IMR-90 (cell line): ENCODE results near the gene ABCB4.

Experiments
- BHLHE40 ChIP-seq: fragments of 150-350 bp; IDR thresholded peaks from 2 replicates; pipeline ENCODE4 v1.6.1; 2016; ENCODE audit warnings: mild to moderate bottlenecking, low read depth, low read length
- CEBPB ChIP-seq: IDR thresholded peaks from 2 replicates; pipeline ENCODE4 v1.6.1; 2012; ENCODE audit warnings: low read depth, low read length, improper control_type of control experiment
- POLR2A ChIP-seq: IDR thresholded peaks from 2 replicates; pipeline ENCODE4 v1.6.1; 2012; ENCODE audit warnings: mild to moderate bottlenecking, low read depth, low read length
- RFX5 ChIP-seq: IDR thresholded peaks from 2 replicates; pipeline ENCODE4 v1.8.0; 2012; ENCODE audit warnings: low read depth, mild to moderate bottlenecking, low read length, moderate library complexity
- SMC3 ChIP-seq: fragments of 150-350 bp; IDR thresholded peaks from 2 replicates; pipeline ENCODE4 v1.6.1; 2016; ENCODE audit warnings: low read depth, mild to moderate bottlenecking, antibody characterized with exemption, low read length, moderate library complexity
- TF ChIP-seq, protein P1 (sequence below): fragments of 150-350 bp; IDR thresholded peaks from 2 replicates; pipeline ENCODE4 v1.6.1; 2017; ENCODE audit warnings: mild to moderate bottlenecking, antibody characterized with exemption, low read length, low read depth
- TF ChIP-seq, protein P2 (sequence below): conservative IDR thresholded peaks from 2 replicates; pipeline ENCODE4 v1.5.1; 2012; ENCODE audit warnings: mild to moderate bottlenecking, low read depth, low read length, improper control_type of control experiment

DNA sequence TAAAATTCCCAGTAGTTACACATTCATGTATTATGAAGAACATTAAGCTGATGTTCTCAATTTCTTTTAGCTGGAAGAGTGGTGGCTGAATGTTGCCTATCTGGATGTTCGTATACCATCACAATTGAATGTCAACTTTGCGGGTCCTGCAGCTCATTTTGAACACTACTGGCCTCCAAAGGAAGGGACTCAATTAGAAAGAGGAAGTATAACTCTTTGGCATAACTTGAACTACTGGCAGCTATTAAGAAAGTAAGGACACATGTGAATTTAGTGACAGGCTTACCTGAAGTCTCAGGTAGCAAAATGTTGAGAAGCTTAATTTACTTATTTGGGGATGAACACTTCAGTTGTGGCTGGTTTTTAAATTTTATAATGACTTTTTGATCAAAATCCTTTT is 114.2 kb downstream of the ABCB4 start:
- TF ChIP-seq, protein P1, sequence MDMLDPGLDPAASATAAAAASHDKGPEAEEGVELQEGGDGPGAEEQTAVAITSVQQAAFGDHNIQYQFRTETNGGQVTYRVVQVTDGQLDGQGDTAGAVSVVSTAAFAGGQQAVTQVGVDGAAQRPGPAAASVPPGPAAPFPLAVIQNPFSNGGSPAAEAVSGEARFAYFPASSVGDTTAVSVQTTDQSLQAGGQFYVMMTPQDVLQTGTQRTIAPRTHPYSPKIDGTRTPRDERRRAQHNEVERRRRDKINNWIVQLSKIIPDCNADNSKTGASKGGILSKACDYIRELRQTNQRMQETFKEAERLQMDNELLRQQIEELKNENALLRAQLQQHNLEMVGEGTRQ, result no peak
- TF ChIP-seq, protein P2, sequence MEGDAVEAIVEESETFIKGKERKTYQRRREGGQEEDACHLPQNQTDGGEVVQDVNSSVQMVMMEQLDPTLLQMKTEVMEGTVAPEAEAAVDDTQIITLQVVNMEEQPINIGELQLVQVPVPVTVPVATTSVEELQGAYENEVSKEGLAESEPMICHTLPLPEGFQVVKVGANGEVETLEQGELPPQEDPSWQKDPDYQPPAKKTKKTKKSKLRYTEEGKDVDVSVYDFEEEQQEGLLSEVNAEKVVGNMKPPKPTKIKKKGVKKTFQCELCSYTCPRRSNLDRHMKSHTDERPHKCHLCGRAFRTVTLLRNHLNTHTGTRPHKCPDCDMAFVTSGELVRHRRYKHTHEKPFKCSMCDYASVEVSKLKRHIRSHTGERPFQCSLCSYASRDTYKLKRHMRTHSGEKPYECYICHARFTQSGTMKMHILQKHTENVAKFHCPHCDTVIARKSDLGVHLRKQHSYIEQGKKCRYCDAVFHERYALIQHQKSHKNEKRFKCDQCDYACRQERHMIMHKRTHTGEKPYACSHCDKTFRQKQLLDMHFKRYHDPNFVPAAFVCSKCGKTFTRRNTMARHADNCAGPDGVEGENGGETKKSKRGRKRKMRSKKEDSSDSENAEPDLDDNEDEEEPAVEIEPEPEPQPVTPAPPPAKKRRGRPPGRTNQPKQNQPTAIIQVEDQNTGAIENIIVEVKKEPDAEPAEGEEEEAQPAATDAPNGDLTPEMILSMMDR, result no peak
- TF ChIP-seq BHLHE40 (no peak), CEBPB (no peak), RFX5 (no peak), POLR2A (no peak), SMC3 (no peak)
